Panc1 (cell line): Measurements from ENCODE around the gene EYS. TPM values are rescaled to one million over a fixed set of nuclear protein-coding genes. Genes with fewer than 3 reads are reported as not detected.

Experiments used
- ATAC-seq: fragments of 200-7000 bp; cut with Tn5 transposase; 2 replicates; pipeline ENCODE4 v1.9.1; 2020; ENCODE audit warnings: mild to moderate bottlenecking, moderate library complexity
- BruUV-seq: library from RNA; stranded (reverse); fragments of 400-500 nt; replicated peaks from 2 replicates; lab custom pipeline; 2021; lab: Mats Ljungman, UMichigan
- CTCF ChIA-PET: fragments of 300-600 bp; sonication (Branson Sonifier 250); formaldehyde crosslinking; loops from one replicate; lab custom pipeline; 2022; ENCODE audit warnings: antibody characterized with exemption; lab: Charles Lee
- POLR2A ChIA-PET: fragments of 300-600 bp; sonication (Branson Sonifier 250); formaldehyde crosslinking; loops from one replicate; lab custom pipeline; 2022; ENCODE audit warnings: antibody characterized with exemption; lab: Charles Lee
- DNase-seq: peaks from one replicate; pipeline ENCODE4 v3.0.0-alpha.2; 2010; ENCODE audit warnings: low read depth, low spot score
- H3K27ac ChIP-seq: 2 replicates; pipeline ENCODE4 v1.5.1; 2011; ENCODE audit warnings: mild to moderate bottlenecking, low read length, inconsistent platforms
- H3K27me3 ChIP-seq: fragments of 200-500 bp; sonication (Bioruptor generic); 2 replicates; pipeline ENCODE4 v1.6.0; 2014; ENCODE audit warnings: low read length, inconsistent platforms; ENCODE audit not compliant: control insufficient read depth, insufficient read depth
- H3K36me3 ChIP-seq: fragments of 200-500 bp; sonication (Bioruptor generic); 2 replicates; pipeline ENCODE4 v1.5.1; 2014; ENCODE audit warnings: inconsistent platforms, mild to moderate bottlenecking, low read length, moderate library complexity; ENCODE audit not compliant: control insufficient read depth, insufficient read depth
- H3K4me1 ChIP-seq: 2 replicates; pipeline ENCODE4 v1.5.1; 2011; ENCODE audit warnings: inconsistent platforms, mild to moderate bottlenecking, low read length, moderate library complexity; ENCODE audit not compliant: control insufficient read depth, insufficient read depth
- H3K4me3 ChIP-seq, 2 experiments: 2 replicates each; pipeline ENCODE4 v1.5.1; 2011 to 2012; ENCODE audit warnings: low read depth in 2 of 2, low read length in 2 of 2, mild to moderate bottlenecking in 2 of 2, inconsistent platforms in 1 of 2, moderate library complexity in 1 of 2
- H3K9me3 ChIP-seq: fragments of 200-500 bp; sonication (Bioruptor generic); 2 replicates; pipeline ENCODE4 v1.5.1; 2014; ENCODE audit warnings: low read depth, mild to moderate bottlenecking, inconsistent platforms, low read length, moderate library complexity; ENCODE audit not compliant: control insufficient read depth, insufficient read depth
- POLR2AphosphoS5 ChIP-seq: IDR thresholded peaks from 2 replicates; pipeline ENCODE4 v1.6.1; 2012; ENCODE audit warnings: mild to moderate bottlenecking, low read depth, low read length, moderate library complexity
- REST ChIP-seq, 2 experiments: IDR thresholded peaks; 2 replicates each; pipeline ENCODE4 v1.6.1; 2011 to 2012; ENCODE audit warnings: low read depth in 2 of 2, control low read depth in 1 of 2, low read length in 1 of 2, mild to moderate bottlenecking in 1 of 2, moderate library complexity in 1 of 2; ENCODE audit not compliant: insufficient read depth in 1 of 2
- SIN3A ChIP-seq: IDR thresholded peaks from 2 replicates; pipeline ENCODE4 v1.6.1; 2012; ENCODE audit warnings: low read depth, mild to moderate bottlenecking, low read length, moderate library complexity, borderline replicate concordance; ENCODE audit not compliant: insufficient read depth
- TCF7L2 ChIP-seq: IDR thresholded peaks from 2 replicates; pipeline ENCODE4 v1.6.1; 2011; ENCODE audit warnings: mild to moderate bottlenecking, low read depth, low read length, inconsistent platforms
- in situ Hi-C: cut with HindIII; loops from 2 replicates; pipeline ENCODE4 v1.10.0; 2016; ENCODE audit warnings: low sequenced_read_pairs, low pct_unique_long_range_greater_than_20kb
- intact Hi-C: fragments of 100-400 bp; cut with micrococcal nuclease; formaldehyde crosslinking; loops from one replicate; pipeline ENCODE4 v1.10.0; 2022; ENCODE audit not compliant: unreplicated experiment
- total RNA-seq: library from RNA; stranded (reverse); gene quantifications from one replicate; pipeline ENCODE4 v1.2.1, GENCODE V29; 2021; ENCODE audit not compliant: unreplicated experiment
- TF ChIP-seq, protein P1 (sequence below): fragments of 450-650 bp; IDR thresholded peaks from 2 replicates; pipeline ENCODE4 v1.5.1; 2017; ENCODE audit warnings: mild to moderate bottlenecking

Gene EYS
- total RNA-seq, 1 experiment from 2014 or later: not detected

DNA sequence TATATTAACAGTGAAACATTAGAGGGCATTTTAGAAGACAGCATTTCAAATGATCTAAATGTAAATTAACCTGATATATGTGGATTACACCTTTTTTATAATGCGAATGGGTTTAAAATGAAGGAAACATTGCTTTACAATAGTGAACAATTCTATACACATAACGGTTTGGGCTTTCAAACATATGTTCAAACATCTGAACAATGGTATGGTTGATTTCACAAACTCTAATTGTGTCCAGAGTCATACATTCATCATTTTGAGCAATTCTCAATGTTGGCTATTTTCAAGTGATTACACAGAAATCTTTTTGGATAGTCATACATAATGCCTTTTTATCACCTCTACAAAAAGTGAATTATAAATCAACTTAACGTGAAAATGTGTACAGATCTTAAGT lies 1493.3 kb downstream of the EYS start:
- Histone ChIP-seq H3K36me3 (no peaks in the 10 kb centered on the region), H3K9me3 (no peaks in the 10 kb centered on the region), H3K4me1 (no peaks in the 10 kb centered on the region), H3K4me3 (no peak overlapping the region), H3K27ac (no peak overlapping the region), H3K27me3 (no peaks in the 10 kb centered on the region)
- TF ChIP-seq, protein P1, sequence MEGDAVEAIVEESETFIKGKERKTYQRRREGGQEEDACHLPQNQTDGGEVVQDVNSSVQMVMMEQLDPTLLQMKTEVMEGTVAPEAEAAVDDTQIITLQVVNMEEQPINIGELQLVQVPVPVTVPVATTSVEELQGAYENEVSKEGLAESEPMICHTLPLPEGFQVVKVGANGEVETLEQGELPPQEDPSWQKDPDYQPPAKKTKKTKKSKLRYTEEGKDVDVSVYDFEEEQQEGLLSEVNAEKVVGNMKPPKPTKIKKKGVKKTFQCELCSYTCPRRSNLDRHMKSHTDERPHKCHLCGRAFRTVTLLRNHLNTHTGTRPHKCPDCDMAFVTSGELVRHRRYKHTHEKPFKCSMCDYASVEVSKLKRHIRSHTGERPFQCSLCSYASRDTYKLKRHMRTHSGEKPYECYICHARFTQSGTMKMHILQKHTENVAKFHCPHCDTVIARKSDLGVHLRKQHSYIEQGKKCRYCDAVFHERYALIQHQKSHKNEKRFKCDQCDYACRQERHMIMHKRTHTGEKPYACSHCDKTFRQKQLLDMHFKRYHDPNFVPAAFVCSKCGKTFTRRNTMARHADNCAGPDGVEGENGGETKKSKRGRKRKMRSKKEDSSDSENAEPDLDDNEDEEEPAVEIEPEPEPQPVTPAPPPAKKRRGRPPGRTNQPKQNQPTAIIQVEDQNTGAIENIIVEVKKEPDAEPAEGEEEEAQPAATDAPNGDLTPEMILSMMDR: no peak
- TF ChIP-seq SIN3A: no peak
- no peak for TF ChIP-seq POLR2AphosphoS5
- TF ChIP-seq REST (IDR thresholded peaks at IDR 0.05; ENCODE audit: insufficient read depth in 1 of 2, low read depth in 2 of 2, low read length in 1 of 2): no peak
- no peak for TF ChIP-seq TCF7L2
- ChIA-PET CTCF (no interaction called here), POLR2A (no interaction called here)
- intact Hi-C loops (no loop called here), in situ Hi-C loops (no loop called here)
- ATAC-seq: no peak
- DNase-seq: no peak
- BruUV-seq: no TSS peak

- Histone ChIP-seq H3K4me1 (no peaks in the 10 kb centered on the region), H3K36me3 (no peaks in the 10 kb centered on the region), H3K4me3 (no peak overlapping the region), H3K27me3 (no peaks in the 10 kb centered on the region), H3K27ac (no peak overlapping the region), H3K9me3 (peaks cover 4% of the 10 kb centered on the region; the same call in 1 of the 2 replicates)
- TF ChIP-seq SIN3A (no peak), REST (IDR thresholded peaks at IDR 0.05; ENCODE audit: insufficient read depth in 1 of 2, low read depth in 2 of 2, low read length in 1 of 2) (no peak), POLR2AphosphoS5 (no peak), TCF7L2 (no peak)
- TF ChIP-seq, protein P1: no peak
- ATAC-seq: no peak
- intact Hi-C loops: no loop called here
- ChIA-PET POLR2A (no interaction called here), CTCF (no interaction called here)
- no peak for DNase-seq
- in situ Hi-C loops: no loop called here
- BruUV-seq: no TSS peak
Measured at GRCh38 chr6:64197246-64197645, 1509.8 kb downstream of the EYS start.
